HG03066 (cell line): Measurements from ENCODE around the gene TBC1D9.

Experiments used
- ATAC-seq: cut with Tn5 transposase; IDR thresholded peaks from one replicate; pipeline ENCODE4 v1.9.1; 2021; ENCODE audit warnings: low read depth; ENCODE audit not compliant: unreplicated experiment

The TBC1D9 gene

DNA sequence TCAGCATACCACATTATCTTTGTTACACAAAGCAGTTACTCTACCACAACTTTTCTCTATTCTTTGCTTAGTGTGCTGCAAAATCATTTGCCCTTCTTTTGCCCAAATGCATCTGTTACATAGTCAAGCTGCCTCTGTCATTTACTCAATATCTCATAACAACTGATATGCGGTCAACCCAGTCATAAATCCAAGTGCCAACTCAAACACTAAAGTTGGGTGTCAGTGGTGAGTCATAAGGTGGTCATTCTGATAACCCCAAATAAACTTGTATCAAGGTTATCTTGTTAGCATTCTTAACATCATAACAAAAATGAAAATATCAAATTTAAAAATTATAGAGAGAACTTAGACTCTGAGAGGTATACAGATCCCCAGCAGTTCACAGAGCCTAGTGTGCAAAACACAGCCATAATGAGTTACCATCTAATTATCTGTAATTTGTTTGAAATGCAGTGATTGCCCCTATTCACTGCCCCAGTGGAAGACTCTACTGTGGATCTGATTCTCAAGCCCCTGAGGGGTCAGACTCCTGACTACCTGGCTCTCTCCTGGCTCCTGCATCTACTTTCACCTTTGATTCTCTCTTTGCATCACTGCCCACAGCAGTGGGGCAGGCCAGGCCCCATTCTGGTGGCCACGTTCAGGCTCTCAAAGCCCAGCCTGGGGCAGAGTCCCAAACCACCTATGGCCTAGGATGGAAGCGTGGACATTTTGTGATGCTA is 29.2 kb downstream of the TBC1D9 start:
- no peak for ATAC-seq

DNA sequence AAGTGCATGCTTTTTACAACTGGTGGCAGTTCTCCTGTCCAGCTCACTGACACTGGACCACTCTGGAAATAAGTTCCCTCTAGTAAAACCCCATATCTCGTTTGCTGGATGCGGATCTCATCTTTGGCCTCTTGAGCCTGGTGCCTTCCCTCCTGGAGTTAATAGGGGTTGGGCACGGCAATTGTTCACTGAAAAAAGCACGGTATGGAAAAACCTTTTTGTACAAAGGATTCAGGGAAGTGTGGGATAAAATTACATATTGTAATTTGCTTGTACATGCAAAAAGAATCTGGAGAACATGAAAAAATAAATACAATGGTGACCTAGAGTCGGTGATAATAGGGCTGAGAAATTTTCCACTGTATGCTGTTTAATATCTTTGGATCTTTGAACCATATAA is 30.6 kb downstream of the TBC1D9 start:
- ATAC-seq = no peak

DNA sequence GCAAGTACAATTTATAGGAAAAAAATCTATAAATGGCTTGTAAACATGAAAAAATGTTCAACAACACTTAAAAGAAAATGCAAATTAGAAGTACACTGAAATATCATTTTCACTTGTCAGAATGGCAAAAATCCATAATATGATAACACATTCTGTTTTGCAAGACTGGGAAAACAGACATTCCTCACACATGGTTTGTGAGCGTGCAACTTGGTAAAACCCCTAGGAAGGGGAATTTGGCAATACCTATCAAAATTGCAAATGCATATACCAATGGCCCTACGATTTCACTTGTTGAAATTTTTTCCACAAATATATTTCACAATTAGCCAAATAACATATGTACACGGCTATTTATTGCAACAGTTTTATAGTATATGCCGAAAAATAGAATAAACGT is 31.4 kb downstream of the TBC1D9 start:
- no peak for ATAC-seq

DNA sequence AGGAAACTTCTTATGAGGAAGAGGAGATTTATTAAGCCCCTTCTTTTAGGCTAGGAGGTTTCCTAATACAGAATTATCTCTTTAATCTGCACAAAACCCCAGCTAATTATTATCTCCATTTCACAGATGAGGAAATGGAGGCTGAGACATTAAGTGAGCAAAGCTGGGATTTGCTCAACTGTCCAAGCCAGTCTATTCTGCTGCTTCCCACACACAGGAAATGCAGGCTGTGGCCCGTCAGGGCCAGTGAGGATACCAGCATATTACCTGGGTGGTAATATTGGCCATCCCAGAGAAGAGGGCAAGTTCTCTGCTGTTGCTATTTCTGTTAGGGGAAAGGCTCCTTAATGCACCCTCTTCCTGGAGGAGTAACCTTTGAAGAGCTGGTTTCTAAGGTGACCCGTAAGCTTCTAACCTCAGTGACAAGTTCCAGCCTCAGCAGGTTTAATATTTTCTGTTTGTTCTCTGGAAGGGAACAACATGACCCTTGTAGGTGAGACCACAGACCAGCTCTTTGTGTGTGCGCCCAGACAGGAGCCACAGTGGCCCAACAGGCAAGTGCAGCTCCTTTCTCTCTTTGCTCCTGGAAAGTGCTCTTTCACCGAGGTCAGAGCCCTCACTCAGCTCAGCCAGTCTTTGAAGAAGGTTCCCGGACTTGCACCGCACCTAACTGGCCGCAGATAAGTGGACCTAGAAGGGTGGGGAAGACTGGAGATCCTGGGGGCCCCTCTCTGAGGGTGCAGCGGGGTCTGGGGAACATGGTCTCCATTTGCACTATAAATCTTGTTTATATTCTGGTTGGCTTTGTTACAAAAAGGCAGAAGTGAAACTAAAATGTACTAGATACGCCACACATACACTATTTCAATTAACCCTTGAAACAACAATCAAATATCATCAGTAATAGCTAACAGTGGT is 35.5 kb downstream of the TBC1D9 start:
- ATAC-seq = peak; percentile 47

DNA sequence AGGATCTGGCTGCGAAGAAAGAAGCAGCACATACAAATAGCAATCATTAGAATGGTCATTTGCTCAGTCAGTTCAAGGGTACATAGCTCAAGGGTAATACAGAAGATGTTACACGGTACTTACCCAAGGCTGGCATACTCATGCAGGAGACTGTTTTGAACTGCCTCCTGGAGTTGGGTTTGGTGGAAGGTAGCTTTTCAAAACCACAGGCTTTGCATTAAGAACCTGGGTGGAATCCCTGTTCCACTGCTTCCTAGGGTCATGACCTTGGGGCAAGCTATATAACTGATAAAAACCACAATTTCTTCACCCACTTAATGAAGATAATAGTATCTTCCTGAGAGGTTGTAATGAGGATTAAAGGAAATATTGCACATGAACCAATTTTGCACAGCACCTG is 36.5 kb downstream of the TBC1D9 start:
- no peak for ATAC-seq

DNA sequence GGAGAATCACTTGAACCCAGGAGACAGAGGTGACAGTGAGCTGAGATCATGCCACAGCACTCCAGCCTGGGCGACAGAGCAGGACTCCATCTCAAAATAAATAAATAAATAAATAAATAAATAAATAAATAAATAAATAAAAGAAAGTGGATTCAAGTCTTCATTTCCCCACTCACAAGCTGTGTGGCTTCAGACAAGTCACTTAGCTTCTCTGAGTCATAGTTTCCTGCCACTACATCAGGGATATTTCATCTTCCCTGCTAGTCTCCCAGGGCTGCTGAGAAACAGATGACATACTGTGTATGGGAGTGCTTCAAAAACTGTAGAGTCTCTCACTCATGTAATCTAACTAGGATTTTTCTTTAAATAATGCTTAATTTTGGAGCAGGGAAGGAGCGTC is 37.2 kb downstream of the TBC1D9 start:
- ATAC-seq = no peak

DNA sequence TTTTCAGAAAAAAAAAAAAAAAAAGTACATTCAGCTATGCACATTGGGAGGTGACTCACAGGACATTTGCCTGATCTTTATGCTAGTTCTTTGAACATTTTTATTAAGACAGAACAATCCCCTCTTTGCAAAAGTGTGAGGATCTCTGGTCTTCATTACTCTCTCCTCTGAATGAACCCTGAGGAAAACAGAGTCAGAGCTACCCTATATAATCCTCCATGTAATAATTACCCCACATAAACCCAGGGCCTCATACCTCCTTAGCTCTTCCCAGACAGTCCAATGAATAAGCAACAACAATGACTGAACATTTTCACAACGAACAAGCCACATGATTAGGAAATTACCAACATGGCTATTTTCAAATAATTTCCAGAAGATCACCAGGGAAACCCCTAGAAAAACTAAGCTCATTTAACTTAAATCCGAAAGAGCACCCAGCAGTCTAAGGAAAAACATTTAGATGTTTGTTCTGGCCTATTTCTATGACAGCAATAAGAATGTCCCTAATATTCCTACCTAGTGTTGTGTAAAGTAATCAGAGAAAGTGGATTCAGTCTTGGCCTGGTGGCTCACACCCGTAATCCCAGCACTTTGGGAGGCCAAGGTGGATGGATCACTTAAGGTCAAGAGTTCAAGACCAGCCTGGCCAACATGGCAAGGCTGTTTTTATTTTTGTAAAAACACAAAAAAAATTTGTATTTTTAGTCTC is 37.8 kb downstream of the TBC1D9 start:
- ATAC-seq = no peak

DNA sequence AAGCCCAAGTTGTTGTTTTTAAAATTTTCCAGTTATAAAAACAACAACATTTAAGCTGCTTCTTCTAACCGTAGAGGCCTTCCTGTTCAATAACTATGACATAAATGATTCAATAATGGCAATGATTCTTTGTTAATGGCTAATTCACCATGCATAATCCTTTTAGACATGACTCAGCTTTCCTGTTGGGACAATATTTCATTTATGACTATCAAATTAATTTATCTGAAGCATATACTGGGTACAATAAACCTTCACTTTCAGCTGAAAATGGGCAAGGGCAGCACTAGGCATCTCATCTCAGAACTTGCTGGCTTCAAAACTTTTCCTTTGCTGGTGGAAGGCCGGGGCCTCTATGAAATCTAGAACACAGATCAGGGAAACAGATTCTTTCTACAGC is 38.9 kb downstream of the TBC1D9 start:
- no peak for ATAC-seq

DNA sequence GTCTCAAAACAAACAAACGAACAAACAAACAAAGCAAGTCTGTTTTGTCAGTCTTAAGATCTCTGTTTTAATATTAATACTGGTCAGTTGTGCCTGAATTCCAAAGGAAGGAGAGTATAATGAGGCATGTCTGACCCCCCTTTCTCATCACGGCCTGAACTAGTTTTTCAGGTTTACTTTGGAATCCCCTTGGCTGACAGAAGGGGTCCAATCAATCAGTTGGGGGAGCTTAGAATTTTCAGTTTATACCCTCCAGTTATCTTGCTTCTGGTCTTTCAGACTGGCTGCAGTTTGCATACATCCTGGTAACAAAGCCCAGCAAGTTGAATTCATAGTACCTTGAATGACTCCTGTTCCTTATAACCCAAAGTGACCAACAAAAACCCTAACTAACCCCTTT is 41.1 kb downstream of the TBC1D9 start:
- ATAC-seq = no peak

DNA sequence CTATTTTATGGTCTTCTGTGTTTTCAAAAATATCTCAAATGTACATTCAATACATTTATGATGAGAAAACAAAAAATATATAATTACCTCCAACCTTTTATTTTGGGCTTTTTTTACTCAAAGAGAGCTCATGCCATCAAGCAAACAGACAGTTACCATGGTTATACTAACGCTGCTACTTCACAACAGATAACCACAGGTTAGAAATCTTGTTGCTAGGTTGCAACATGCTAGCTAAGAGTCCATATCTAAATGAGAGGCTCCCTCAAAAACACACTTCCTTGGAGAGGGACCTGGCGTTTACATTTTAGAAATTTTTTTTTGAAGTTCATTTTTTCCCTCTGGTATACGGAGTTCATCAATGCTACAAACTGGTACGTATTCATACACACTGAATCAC is 44.3 kb downstream of the TBC1D9 start:
- no peak for ATAC-seq

DNA sequence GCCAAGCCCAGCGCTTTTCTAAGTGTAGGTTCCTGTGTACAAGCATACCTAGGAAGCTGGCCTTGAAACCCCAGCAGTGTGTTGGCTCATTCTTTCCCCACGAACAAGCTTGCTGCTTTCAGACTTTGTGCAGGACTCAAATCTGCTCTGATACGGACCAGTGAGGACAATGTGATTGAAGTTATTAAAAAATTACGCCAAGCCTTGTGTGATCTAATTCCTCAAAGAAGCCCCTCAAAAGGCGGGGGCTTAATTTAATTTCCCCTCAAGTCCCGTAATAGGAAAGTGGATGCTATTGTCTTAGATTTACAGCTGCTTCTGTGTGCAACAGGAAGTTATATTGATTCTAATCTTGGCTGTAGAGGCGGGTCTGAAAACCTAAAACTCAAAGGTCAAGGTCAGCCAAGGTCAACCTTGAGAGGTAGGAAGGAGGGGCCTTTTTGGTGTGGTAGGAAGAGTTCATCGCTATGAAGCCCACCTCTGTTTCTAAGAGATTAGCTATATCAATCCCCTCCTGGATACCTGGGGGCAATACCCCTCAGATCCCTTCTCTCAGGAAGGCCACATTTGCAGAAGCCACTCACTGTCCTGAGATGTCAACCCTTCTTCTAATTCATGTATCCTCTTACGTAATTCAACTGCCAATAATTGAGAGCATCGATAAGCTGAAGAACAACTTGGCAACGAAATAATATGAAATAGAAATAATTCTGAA is 45.1 kb downstream of the TBC1D9 start:
- ATAC-seq = no peak

DNA sequence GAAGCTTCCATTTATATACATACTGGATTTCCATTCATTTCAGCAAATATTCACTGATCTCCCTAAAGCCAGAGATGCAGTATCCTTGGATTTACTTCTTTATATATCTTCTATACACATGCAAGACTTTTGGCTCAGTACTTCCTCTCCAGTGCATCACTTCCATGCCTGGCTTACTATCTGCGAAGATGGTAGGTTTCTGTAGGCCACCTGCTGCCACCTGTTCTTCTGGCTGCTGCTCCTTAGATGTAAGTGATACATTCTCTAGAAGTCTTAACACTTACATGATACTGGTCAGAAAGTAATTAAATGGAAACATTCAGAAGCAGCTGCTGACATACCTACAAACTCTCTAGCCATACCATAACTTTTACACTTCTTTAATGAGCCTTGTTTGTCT is 48.9 kb downstream of the TBC1D9 start:
- no peak for ATAC-seq

DNA sequence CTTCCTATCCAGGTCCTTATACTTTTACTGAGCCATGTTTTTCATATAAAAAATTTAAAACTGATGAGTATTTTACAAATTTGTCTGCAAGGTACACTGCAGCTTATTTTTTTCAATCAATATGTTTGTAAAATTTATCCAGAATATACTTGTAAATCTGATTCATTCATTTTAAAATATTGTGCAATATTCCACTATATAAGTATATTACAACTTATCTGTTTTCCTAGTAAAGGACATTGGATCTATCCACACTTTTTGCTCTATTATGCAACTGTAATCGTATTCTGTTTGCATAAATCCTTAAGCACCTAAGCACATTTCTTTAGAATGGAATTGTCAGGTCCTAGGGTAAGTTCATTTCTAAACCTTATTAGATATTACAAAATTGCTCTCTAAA is 49.5 kb downstream of the TBC1D9 start:
- no peak for ATAC-seq

DNA sequence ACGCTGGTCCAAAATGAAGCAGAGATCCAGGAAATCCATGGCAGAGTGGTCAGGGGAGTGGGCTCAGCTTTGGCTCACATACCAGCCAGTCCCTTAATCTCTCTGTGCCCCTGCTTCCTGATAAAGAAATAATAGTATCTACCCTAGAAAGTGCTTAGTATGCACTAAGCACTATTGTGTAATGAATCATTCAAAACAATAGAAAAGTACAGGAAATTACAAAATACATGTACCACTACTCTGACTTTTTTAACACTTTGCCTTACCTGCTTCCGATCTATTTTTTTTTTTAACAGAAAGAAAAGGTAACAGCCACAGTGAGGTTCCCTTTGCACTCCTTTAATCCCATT is 49.9 kb downstream of the TBC1D9 start:
- ATAC-seq = no peak

DNA sequence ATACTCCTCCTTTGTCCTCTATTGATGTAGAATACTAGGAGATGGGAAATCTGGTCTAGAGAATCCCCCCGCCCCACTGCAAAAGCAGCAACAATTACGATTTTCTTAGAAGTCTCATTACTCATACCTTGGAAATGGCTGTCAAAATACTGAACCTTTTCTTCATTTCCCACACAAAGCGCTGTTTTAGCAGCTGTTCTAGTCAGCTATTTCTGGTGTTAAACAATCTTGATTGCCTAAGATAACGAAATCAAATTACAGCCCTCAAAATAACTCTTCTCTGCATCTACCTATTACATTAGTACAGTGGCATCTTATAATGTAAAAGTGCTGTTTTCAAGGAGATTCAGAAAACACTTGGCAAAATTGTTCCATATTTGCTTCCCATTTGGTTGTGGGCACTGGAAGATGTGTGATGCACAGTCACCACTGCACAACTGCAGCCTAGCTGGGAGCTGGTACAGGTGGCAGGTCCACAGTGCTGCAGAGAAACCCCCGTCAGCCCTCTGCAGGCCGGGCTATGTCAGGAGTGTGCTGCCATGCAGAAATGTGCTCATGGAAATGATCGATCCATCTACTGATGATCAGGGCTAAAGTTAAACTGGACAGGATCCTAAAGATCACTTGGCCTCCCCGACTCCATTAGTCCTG is 50.4 kb downstream of the TBC1D9 start:
- ATAC-seq = no peak

DNA sequence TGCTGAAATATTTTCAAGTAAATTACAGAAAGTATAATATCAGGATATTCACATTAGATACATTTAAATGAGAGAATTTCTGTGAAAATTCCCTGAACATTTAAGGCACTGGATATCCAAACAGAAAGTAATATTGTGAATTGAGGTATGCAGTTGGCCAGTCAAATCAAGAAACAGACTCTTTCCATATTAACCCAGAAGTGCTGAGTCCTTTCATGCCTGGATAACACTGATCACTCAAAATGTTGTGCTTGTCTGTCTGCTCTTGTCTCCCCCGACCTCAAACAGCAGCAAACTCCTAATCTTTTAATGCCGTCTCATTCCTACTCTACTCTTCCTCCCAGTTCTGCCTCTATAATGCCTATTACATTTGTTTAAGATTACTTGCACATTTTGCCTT is 51.2 kb downstream of the TBC1D9 start:
- ATAC-seq = no peak

DNA sequence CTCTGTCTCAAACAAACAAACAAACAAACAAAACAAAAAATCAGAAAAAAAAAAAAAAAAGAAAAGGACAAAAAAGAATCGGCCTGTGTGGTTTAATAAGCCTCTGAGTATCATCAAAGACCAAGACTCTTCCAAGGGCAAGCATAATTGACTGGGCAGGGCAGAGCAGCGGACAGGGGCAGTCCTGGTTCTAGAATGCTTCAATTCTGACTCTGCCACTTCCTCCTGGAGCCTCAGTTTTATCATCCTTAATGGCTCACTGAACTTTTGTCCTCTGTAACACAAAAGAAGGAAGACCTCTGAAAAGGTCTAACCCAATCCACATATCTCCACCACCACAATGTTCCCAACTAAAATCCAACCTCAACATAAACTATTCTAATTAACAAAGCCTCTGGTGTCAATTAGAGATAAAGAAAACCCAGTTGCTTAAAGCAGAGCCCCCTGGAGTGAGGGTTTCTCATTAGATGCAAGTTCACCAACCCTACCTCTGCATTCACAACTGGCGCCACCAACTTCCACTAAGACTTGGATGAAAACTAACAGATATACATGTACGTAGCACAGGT is 51.7 kb downstream of the TBC1D9 start:
- no peak for ATAC-seq

DNA sequence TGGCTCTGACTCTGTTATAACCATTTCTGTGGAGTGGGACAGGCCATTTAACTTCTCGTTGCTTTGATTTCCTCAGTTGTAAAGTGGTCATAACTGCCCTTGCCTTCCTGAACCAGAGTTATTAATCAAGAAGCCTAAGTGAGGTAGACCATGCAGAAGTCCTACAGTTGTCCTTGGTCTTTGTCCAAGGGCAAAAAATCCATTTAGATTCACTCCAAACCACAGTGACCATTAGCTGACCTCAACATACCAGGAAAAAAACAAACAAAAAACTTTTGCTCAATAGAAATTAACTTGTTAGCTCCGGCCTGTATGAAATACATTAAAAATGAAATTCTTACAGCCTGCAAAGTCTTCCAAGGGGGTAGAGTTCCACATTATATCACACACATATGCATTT is 52.7 kb downstream of the TBC1D9 start:
- ATAC-seq = no peak

DNA sequence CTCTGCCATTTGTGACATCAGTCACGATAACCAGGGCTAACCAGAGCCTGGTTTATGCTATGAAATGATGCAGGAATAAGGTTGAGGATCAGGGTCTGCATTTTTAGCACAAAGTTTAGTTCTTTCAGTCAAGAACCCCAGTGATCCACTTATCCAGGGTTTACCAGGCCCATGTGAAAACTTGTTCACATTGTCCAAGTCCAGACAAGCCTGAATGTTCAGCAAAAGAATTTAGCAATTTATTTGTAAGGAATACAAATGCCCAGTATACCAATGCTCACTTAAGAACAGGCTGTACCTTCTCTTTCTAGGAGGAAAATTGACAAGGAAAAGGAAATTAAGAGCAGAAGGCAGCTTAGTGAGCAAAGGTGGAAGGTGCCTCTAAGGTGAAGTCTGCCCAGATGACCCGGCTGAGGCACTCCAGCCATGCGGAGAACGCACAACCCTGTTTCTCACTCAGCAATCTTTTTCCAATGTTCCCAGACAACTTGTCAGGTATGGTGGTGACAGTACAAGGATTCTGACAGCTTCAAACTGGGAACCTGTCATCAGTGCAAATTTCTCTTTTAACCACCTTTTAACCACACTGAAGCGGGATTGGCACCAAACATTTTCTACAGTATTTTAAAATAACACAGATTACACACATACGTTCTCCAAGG is 54.0 kb downstream of the TBC1D9 start:
- no peak for ATAC-seq

DNA sequence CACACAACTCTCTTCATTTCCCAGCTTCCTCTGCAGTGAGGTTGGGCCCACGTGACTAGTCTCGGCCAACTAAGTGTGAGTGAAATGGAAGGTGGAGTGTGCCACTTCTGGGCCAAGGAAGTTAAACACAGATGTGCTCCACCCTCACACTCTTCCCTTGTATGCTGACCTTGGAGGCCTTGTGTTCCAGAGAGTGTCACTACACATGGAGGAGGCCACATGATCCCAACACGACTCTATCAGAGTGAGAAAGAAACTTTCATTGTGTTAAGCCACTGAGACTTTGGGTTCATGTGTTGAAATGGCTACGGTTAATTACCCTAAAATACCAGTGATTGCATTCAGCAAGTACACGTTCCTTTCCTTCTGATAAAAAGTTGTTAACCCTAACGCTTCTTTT is 55.1 kb downstream of the TBC1D9 start:
- no peak for ATAC-seq
